SK-N-SH (cell line): ENCODE results near the gene RTF2. TPM values are rescaled to one million over a fixed set of nuclear protein-coding genes. Genes with fewer than 3 reads are reported as not detected.

Source experiments
- CTCF ChIA-PET: fragments of 300-600, 350-600 bp; formaldehyde crosslinking; extraction: SDS; loops from one replicate; lab custom pipeline; 2021; lab: Yijun Ruan, JAX
- POLR2A ChIA-PET: fragments of 350-600 bp; sonication (Branson Sonifier 250); formaldehyde crosslinking; extraction: SDS; loops from one replicate; lab custom pipeline; 2020; ENCODE audit warnings: antibody characterized with exemption, inconsistent platforms; lab: Yijun Ruan, JAX
- DNase-seq: peaks from one replicate; pipeline ENCODE4 v3.0.0; 2012
- H2AFZ ChIP-seq: fragments of 200-600 bp; sonication (generic); 2 replicates; pipeline ENCODE4 v1.8.1; 2016; ENCODE audit warnings: antibody characterized with exemption, mild to moderate bottlenecking, low read depth
- H3F3A ChIP-seq: fragments of 200-600 bp; sonication (generic); replicated peaks from 2 replicates; pipeline ENCODE3; 2016; ENCODE audit warnings: antibody characterized with exemption, mild to moderate bottlenecking; ENCODE audit not compliant: insufficient read depth
- H3K27ac ChIP-seq, 2 experiments: fragments of 200-500 bp in 1 of 2; fragments of 200-600 bp in 1 of 2; sonication (Bioruptor generic) in 1 of 2; sonication (generic), shearing (Covaris generic) in 1 of 2; 2 replicates each; pipeline versions ENCODE4 v1.5.1 to v1.6.1; 2014 to 2016; ENCODE audit warnings: low read depth in 2 of 2, inconsistent platforms in 1 of 2, low read length in 1 of 2, mild to moderate bottlenecking in 1 of 2, mixed read lengths in 1 of 2
- H3K27me3 ChIP-seq: fragments of 200-600 bp; sonication (generic), shearing (Covaris generic); 2 replicates; pipeline ENCODE4 v1.6.1; 2016; ENCODE audit warnings: mixed run types; ENCODE audit not compliant: insufficient read depth
- H3K36me3 ChIP-seq, 2 experiments: fragments of 200-500 bp in 1 of 2; fragments of 200-600 bp in 1 of 2; sonication (Bioruptor generic) in 1 of 2; sonication (generic) in 1 of 2; replicated peaks in 1 of 2; 2 replicates each; pipeline versions ENCODE3 to v1.5.1; 2014 to 2016; ENCODE audit warnings: low read length in 1 of 2, mild to moderate bottlenecking in 1 of 2; ENCODE audit not compliant: insufficient read depth in 2 of 2, control insufficient read depth in 1 of 2
- H3K4me1 ChIP-seq, 2 experiments: fragments of 200-500 bp in 1 of 2; fragments of 200-600 bp in 1 of 2; sonication (Bioruptor generic) in 1 of 2; sonication (generic), shearing (Covaris generic) in 1 of 2; 2 replicates each; pipeline versions ENCODE4 v1.5.1 to v1.6.1; 2014 to 2016; ENCODE audit warnings: low read depth in 1 of 2, low read length in 1 of 2, mixed run types in 1 of 2; ENCODE audit not compliant: insufficient read depth in 2 of 2, control insufficient read depth in 1 of 2
- H3K4me2 ChIP-seq: fragments of 200-600 bp; sonication (generic), shearing (Covaris generic); 2 replicates; pipeline ENCODE4 v1.6.1; 2017; ENCODE audit warnings: mixed run types
- H3K4me3 ChIP-seq, 2 experiments: fragments of 200-500 bp in 1 of 2; fragments of 200-600 bp in 1 of 2; sonication (Bioruptor generic) in 1 of 2; sonication (generic), shearing (Covaris generic) in 1 of 2; 2 replicates each; pipeline versions ENCODE4 v1.5.1 to v1.8.1; 2014 to 2016; ENCODE audit warnings: low read depth in 2 of 2, inconsistent platforms in 1 of 2, low read length in 1 of 2, mild to moderate bottlenecking in 1 of 2, mixed read lengths in 1 of 2, moderate library complexity in 1 of 2
- H3K79me2 ChIP-seq: fragments of 200-600 bp; sonication (generic); 2 replicates; pipeline ENCODE4 v1.8.1; 2017; ENCODE audit warnings: mild to moderate bottlenecking; ENCODE audit not compliant: insufficient read depth
- H3K9ac ChIP-seq: fragments of 200-600 bp; sonication (generic); 2 replicates; pipeline ENCODE4 v1.6.1; 2017; ENCODE audit warnings: mixed run types
- H3K9me2 ChIP-seq: fragments of 200-600 bp; sonication (generic); 2 replicates; pipeline ENCODE4 v1.6.1; 2017; ENCODE audit warnings: mixed run types
- H3K9me3 ChIP-seq: fragments of 200-600 bp; sonication (generic); 2 replicates; pipeline ENCODE4 v1.6.1; 2017; ENCODE audit warnings: mixed run types, mild to moderate bottlenecking, moderate library complexity
- H4K20me1 ChIP-seq: fragments of 200-600 bp; sonication (generic); 2 replicates; pipeline ENCODE4 v1.6.1; 2017; ENCODE audit warnings: mild to moderate bottlenecking, mixed run types; ENCODE audit not compliant: insufficient read depth
- CHD2 ChIP-seq: fragments of 150-350 bp; IDR thresholded peaks from 2 replicates; pipeline ENCODE4 v1.6.1; 2018; ENCODE audit warnings: low read length; ENCODE audit not compliant: partially characterized antibody
- ELF1 ChIP-seq: IDR thresholded peaks from 2 replicates; pipeline ENCODE4 v1.4.0; 2012
- EZH2phosphoT487 ChIP-seq: fragments of 200-600 bp; sonication (generic); IDR thresholded peaks from 2 replicates; pipeline ENCODE4 v1.6.1; 2017; ENCODE audit warnings: low read depth, mixed run types, mild to moderate bottlenecking, antibody characterized with exemption, moderate library complexity, borderline replicate concordance
- FOXJ3 ChIP-seq: sonication (generic); formaldehyde crosslinking; IDR thresholded peaks from 2 replicates; pipeline ENCODE4 v1.5.1; 2020; ENCODE audit warnings: mild to moderate bottlenecking, missing genetic modification reagents
- FOXM1 ChIP-seq: IDR thresholded peaks from 2 replicates; pipeline ENCODE4 v1.4.0; 2012; ENCODE audit warnings: low read depth, mild to moderate bottlenecking
- GABPA ChIP-seq: IDR thresholded peaks from 2 replicates; pipeline ENCODE4 v1.4.0; 2012; ENCODE audit warnings: low read depth, mild to moderate bottlenecking
- GATA2 ChIP-seq: sonication (generic); formaldehyde crosslinking; IDR thresholded peaks from 2 replicates; pipeline ENCODE4 v1.5.0; 2020; ENCODE audit warnings: mild to moderate bottlenecking, missing genetic modification reagents
- IRF3 ChIP-seq: fragments of 150-350 bp; IDR thresholded peaks from 2 replicates; pipeline ENCODE4 v1.6.1; 2016; ENCODE audit warnings: mild to moderate bottlenecking, low read depth, low read length
- JUND ChIP-seq: IDR thresholded peaks from 2 replicates; pipeline ENCODE4 v1.4.0; 2012
- MEF2A ChIP-seq: IDR thresholded peaks from 2 replicates; pipeline ENCODE4 v1.4.0; 2012; ENCODE audit warnings: low read depth, borderline replicate concordance
- NFIC ChIP-seq: IDR thresholded peaks from 2 replicates; pipeline ENCODE4 v1.4.0; 2012; ENCODE audit warnings: borderline replicate concordance
- RAD21 ChIP-seq: IDR thresholded peaks from 2 replicates; pipeline ENCODE4 v1.6.1; 2012; ENCODE audit warnings: mild to moderate bottlenecking, low read length
- RCOR1 ChIP-seq: fragments of 150-350 bp; IDR thresholded peaks from 2 replicates; pipeline ENCODE4 v1.6.1; 2017; ENCODE audit warnings: antibody characterized with exemption, low read length
- RXRA ChIP-seq: IDR thresholded peaks from 2 replicates; pipeline ENCODE4 v1.4.0; 2012; ENCODE audit warnings: low read depth, mild to moderate bottlenecking, borderline replicate concordance
- SIN3A ChIP-seq: IDR thresholded peaks from 2 replicates; pipeline ENCODE4 v1.6.1; 2012; ENCODE audit warnings: low read depth, mild to moderate bottlenecking, low read length, moderate library complexity, borderline replicate concordance
- TAF1 ChIP-seq: IDR thresholded peaks from 2 replicates; pipeline ENCODE4 v1.6.1; 2012; ENCODE audit warnings: low read depth, mild to moderate bottlenecking, low read length, moderate library complexity, borderline replicate concordance
- TCF12 ChIP-seq: IDR thresholded peaks from 2 replicates; pipeline ENCODE4 v1.4.0; 2012
- TEAD4 ChIP-seq: IDR thresholded peaks from 2 replicates; pipeline ENCODE4 v1.4.0; 2012; ENCODE audit warnings: mild to moderate bottlenecking, borderline replicate concordance; ENCODE audit not compliant: insufficient read depth
- YY1 ChIP-seq: IDR thresholded peaks from 2 replicates; pipeline ENCODE4 v1.4.0; 2012; ENCODE audit warnings: low read depth, mild to moderate bottlenecking
- WGBS: methylation state at CpG from one replicate; pipeline ENCODE4 v1.1.6; 2017; ENCODE audit warnings: low lambda C conversion rate; 5-methylcytosine and 5-hydroxymethylcytosine counted together
- polyA plus RNA-seq, 3 experiments: library from polyadenylated mRNA; depleted of rRNA; stranded (reverse); fragments of >200 nt; gene quantifications; 2 replicates each; pipeline ENCODE4 v1.2.3, GENCODE V29; 2012
- TF ChIP-seq, protein P1 (sequence below): IDR thresholded peaks from 2 replicates; pipeline ENCODE4; 2012
- TF ChIP-seq, protein P2 (sequence below): IDR thresholded peaks from 2 replicates; pipeline ENCODE4 v1.4.0; 2012; ENCODE audit warnings: low read depth

The RTF2 gene
- polyA plus RNA-seq, 1 of the 3 experiments (the other 2 are of a cell fraction) = 78.2 TPM

DNA sequence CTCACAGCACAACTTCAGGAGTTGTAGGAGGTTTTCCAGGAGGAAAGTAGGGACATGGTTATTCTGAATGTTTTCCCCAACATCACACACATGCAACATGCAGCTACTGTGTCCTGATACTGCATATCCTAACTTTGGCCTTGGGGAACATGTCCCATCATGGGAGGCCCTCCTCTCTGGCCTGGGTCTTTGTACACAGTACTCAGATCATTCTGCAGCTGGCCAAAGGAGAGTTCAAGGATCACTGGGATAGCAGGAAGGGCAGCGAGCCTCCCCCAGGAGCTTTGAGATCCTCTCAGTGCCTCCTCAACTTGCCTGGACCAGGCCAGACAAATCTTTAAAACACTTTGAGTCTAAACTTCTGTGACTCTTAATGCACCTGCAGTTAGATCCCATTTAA, 43.5 kb upstream of the RTF2 start:
- ChIA-PET CTCF (no interaction called here), POLR2A (no interaction called here)
- H4K20me1 ChIP-seq = no peaks in the 10 kb centered on the region
- no peak overlapping the region for H3K9ac ChIP-seq
- H2AFZ ChIP-seq = no peak overlapping the region
- H3K79me2 ChIP-seq = no peaks in the 10 kb centered on the region
- peaks cover 3% of the 10 kb centered on the region for H3F3A ChIP-seq
- no CpG with 5 or more reads among the region's 1 CpG for WGBS
- H3K27ac ChIP-seq = no peak overlapping the region
- no peaks in the 10 kb centered on the region for H3K36me3 ChIP-seq
- no peak for DNase-seq
- no peaks in the 10 kb centered on the region for H3K9me2 ChIP-seq
- TF ChIP-seq TAF1 (no peak), TCF12 (no peak), YY1 (no peak), JUND (no peak), FOXM1 (no peak), IRF3 (no peak), GABPA (no peak), RCOR1 (no peak), RAD21 (no peak), FOXJ3 (no peak), ELF1 (no peak), NFIC (no peak)
- no peak overlapping the region for H3K4me3 ChIP-seq
- H3K9me3 ChIP-seq = no peaks in the 10 kb centered on the region
- H3K27me3 ChIP-seq = no peaks in the 10 kb centered on the region
- H3K4me2 ChIP-seq = no peak overlapping the region
- H3K4me1 ChIP-seq = peaks cover 0 to 10% of the 10 kb centered on the region in 2 experiments; a peak in 1 of 4 replicates

DNA sequence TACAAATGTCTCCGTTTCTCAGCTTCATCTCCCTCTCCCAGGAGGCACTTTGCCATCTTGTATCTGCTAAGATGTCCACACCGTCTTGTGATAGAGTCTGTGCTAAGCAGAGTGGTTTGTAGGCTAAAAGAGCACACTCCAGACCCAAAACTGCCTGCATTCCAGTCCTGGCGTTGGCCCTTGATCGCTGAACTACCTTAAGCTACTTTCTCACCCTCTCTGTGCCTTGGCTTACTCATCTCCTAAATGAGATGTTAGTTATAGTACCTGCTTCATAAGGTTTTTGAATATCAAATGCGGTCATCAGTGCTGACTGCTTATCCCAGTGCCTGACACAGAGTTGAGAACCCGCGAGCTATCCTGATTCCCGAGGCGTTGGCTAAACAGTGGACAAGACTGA, 42.4 kb upstream of the RTF2 start:
- no peak overlapping the region for H3K9ac ChIP-seq
- peaks cover 3% of the 10 kb centered on the region for H3F3A ChIP-seq
- no peaks in the 10 kb centered on the region for H3K27me3 ChIP-seq
- DNase-seq = no peak
- 87% methylated on average over 9 of the region's 9 CpGs for WGBS
- H4K20me1 ChIP-seq = no peaks in the 10 kb centered on the region
- ChIA-PET POLR2A (no interaction called here), CTCF (interaction anchor here (1.0 kb wide), 1 partner anchor 9 kb away, joined by 4 read pairs; no protein-coding TSS in a partner anchor)
- TF ChIP-seq RAD21 (no peak), CHD2 (no peak), EZH2phosphoT487 (no peak), SIN3A (no peak), RXRA (no peak), TEAD4 (no peak), TAF1 (no peak), GATA2 (CRISPR knock-in tag) (no peak), IRF3 (no peak), FOXJ3 (no peak), YY1 (no peak), MEF2A (no peak), GABPA (no peak)
- TF ChIP-seq, protein P1, sequence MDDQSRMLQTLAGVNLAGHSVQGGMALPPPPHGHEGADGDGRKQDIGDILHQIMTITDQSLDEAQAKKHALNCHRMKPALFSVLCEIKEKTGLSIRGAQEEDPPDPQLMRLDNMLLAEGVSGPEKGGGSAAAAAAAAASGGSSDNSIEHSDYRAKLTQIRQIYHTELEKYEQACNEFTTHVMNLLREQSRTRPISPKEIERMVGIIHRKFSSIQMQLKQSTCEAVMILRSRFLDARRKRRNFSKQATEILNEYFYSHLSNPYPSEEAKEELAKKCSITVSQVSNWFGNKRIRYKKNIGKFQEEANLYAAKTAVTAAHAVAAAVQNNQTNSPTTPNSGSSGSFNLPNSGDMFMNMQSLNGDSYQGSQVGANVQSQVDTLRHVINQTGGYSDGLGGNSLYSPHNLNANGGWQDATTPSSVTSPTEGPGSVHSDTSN = no peak
- TF ChIP-seq, protein P2, sequence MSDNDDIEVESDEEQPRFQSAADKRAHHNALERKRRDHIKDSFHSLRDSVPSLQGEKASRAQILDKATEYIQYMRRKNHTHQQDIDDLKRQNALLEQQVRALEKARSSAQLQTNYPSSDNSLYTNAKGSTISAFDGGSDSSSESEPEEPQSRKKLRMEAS = no peak
- H3K36me3 ChIP-seq = no peaks in the 10 kb centered on the region
- H3K79me2 ChIP-seq = no peaks in the 10 kb centered on the region
- peaks cover 0 to 10% of the 10 kb centered on the region in 2 experiments; a peak in 1 of 4 replicates for H3K4me1 ChIP-seq
- H3K9me3 ChIP-seq = no peaks in the 10 kb centered on the region
- H3K27ac ChIP-seq = no peak overlapping the region
- H3K9me2 ChIP-seq = no peaks in the 10 kb centered on the region
- no peak overlapping the region for H3K4me2 ChIP-seq
- no peak overlapping the region for H3K4me3 ChIP-seq
- H2AFZ ChIP-seq = no peak overlapping the region
